ENCODE data around the gene TSPEAR. TPM values are rescaled to one million over a fixed set of nuclear protein-coding genes. Genes with fewer than 3 reads are reported as not detected.

TSPEAR gene
- total and polyA plus RNA-seq, 2 donors (not counting 1 experiment from before 2014, with no cell fraction given) = not detected

- H3K4me2 ChIP-seq (replicated peaks; ENCODE audit: low read depth, low read length, poor library complexity, severe bottlenecking) = no peak overlapping the region
- TF ChIP-seq CTCF (IDR thresholded peaks at IDR 0.05) (no peak), EZH2 (IDR thresholded peaks at IDR 0.05; ENCODE audit: borderline replicate concordance, insufficient read depth, low read depth, low read length, poor library complexity, severe bottlenecking) (no peak)
- H3K9me3 ChIP-seq (ENCODE audit: control extremely low read depth in 1 of 3, control insufficient read depth in 2 of 3, insufficient read depth in 1 of 3, low read length in 2 of 3) = peaks cover 0 to 9% (median 0%) of the 10 kb centered on the region in 3 donors
- DNase-seq (no peak), ATAC-seq (ENCODE audit: low read depth) (no peak)
- no peaks in the 10 kb centered on the region for H3K9me3 Mint-ChIP-seq (ENCODE audit: insufficient read depth)
- no peaks in the 10 kb centered on the region for H3K79me2 ChIP-seq (ENCODE audit: control insufficient read depth, insufficient read depth, low read length)
- no peaks in the 10 kb centered on the region for H3K36me3 ChIP-seq (replicated peaks in 1 of 2; ENCODE audit: control extremely low read depth in 1 of 2, control insufficient read depth in 1 of 2, extremely low read depth in 1 of 2, insufficient read depth in 2 of 2, low read length in 1 of 2)
- intact Hi-C loops (cut with micrococcal nuclease) = no loop called here
- H3K4me3 Mint-ChIP-seq = no peak overlapping the region
- POLR2A ChIA-PET = no interaction called here
- H4K20me1 ChIP-seq (ENCODE audit: control insufficient read depth, insufficient read depth, low read length, poor library complexity, severe bottlenecking) = no peaks in the 10 kb centered on the region
- H3K27ac ChIP-seq (ENCODE audit: low read length in 2 of 2) = no peak overlapping the region
- H3K27me3 Mint-ChIP-seq = peaks cover 7% of the 10 kb centered on the region
- no peak overlapping the region for H2AFZ ChIP-seq (ENCODE audit: insufficient read depth, low read depth, low read length, poor library complexity, severe bottlenecking)
- no peak overlapping the region for H3K27ac Mint-ChIP-seq
- CTCF ChIA-PET = interaction anchor here (2.8 kb wide), 1 partner anchor 37 kb away, joined by 14 read pairs; no protein-coding TSS in a partner anchor
- H3K4me1 Mint-ChIP-seq = no peaks in the 10 kb centered on the region
- H3K4me1 ChIP-seq (ENCODE audit: control insufficient read depth in 2 of 2, insufficient read depth in 2 of 2, low read length in 2 of 2) = no peaks in the 10 kb centered on the region
- 92% methylated on average over 23 of the region's 23 CpGs for WGBS (ENCODE audit: insufficient coverage)
- H3K27me3 ChIP-seq (replicated peaks in 1 of 4; ENCODE audit: control extremely low read depth in 1 of 4, control insufficient read depth in 3 of 4, insufficient read depth in 4 of 4, low read length in 3 of 4) = no peaks in the 10 kb centered on the region
- no peak overlapping the region for H3K9ac ChIP-seq (ENCODE audit: low read length)
- H3K4me3 ChIP-seq (ENCODE audit: control extremely low read depth in 1 of 5, extremely low read depth in 1 of 5, insufficient read depth in 1 of 5, low read depth in 2 of 5, low read length in 4 of 5) = no peak overlapping the region
These were observed 45.2 kb upstream of the TSPEAR start for GRCh38 chr21:44756423-44757185.

- H3K4me3 Mint-ChIP-seq = no peak overlapping the region
- H3K4me1 Mint-ChIP-seq = no peaks in the 10 kb centered on the region
- no peak overlapping the region for H2AFZ ChIP-seq (ENCODE audit: insufficient read depth, low read depth, low read length, poor library complexity, severe bottlenecking)
- TF ChIP-seq EZH2 (IDR thresholded peaks at IDR 0.05; ENCODE audit: borderline replicate concordance, insufficient read depth, low read depth, low read length, poor library complexity, severe bottlenecking) (no peak), CTCF (IDR thresholded peaks at IDR 0.05) (peak; percentile 38)
- intact Hi-C loops (cut with micrococcal nuclease) = loop anchor here (1.0 kb wide), 1 partner anchor 38 kb away; no protein-coding TSS in a partner anchor
- H3K4me3 ChIP-seq (ENCODE audit: control extremely low read depth in 1 of 5, extremely low read depth in 1 of 5, insufficient read depth in 1 of 5, low read depth in 2 of 5, low read length in 4 of 5) = no peak overlapping the region
- H3K4me1 ChIP-seq (ENCODE audit: control insufficient read depth in 2 of 2, insufficient read depth in 2 of 2, low read length in 2 of 2) = no peaks in the 10 kb centered on the region
- no peak overlapping the region for H3K27ac Mint-ChIP-seq
- no peaks in the 10 kb centered on the region for H3K36me3 ChIP-seq (replicated peaks in 1 of 2; ENCODE audit: control extremely low read depth in 1 of 2, control insufficient read depth in 1 of 2, extremely low read depth in 1 of 2, insufficient read depth in 2 of 2, low read length in 1 of 2)
- H3K27me3 Mint-ChIP-seq = peaks cover 14% of the 10 kb centered on the region
- CTCF ChIA-PET = interaction anchor here (0.6 to 2.8 kb wide), 7 partner anchors 13 to 160 kb away, joined by 3 to 14 read pairs (median 3); no protein-coding TSS in a partner anchor
- no peak for DNase-seq
- WGBS (ENCODE audit: insufficient coverage) = no CpG with 5 or more reads among the region's 5 CpGs
- no peaks in the 10 kb centered on the region for H3K9me3 Mint-ChIP-seq (ENCODE audit: insufficient read depth)
- H4K20me1 ChIP-seq (ENCODE audit: control insufficient read depth, insufficient read depth, low read length, poor library complexity, severe bottlenecking) = no peaks in the 10 kb centered on the region
- H3K4me2 ChIP-seq (replicated peaks; ENCODE audit: low read depth, low read length, poor library complexity, severe bottlenecking) = no peak overlapping the region
- no peaks in the 10 kb centered on the region for H3K79me2 ChIP-seq (ENCODE audit: control insufficient read depth, insufficient read depth, low read length)
- ATAC-seq (ENCODE audit: low read depth) = no peak
- H3K9me3 ChIP-seq (ENCODE audit: control extremely low read depth in 1 of 3, control insufficient read depth in 2 of 3, insufficient read depth in 1 of 3, low read length in 2 of 3) = peaks cover 0 to 13% (median 0%) of the 10 kb centered on the region in 3 donors
- POLR2A ChIA-PET = interaction anchor here (0.6 kb wide), 1 partner anchor 1049 kb away, joined by 3 read pairs; no protein-coding TSS in a partner anchor
- H3K27ac ChIP-seq (ENCODE audit: low read length in 2 of 2) = no peak overlapping the region
- no peak overlapping the region for H3K9ac ChIP-seq (ENCODE audit: low read length)
- peaks cover 0 to 2% (median 0%) of the 10 kb centered on the region in 4 experiments for H3K27me3 ChIP-seq (replicated peaks in 1 of 4; ENCODE audit: control extremely low read depth in 1 of 4, control insufficient read depth in 3 of 4, insufficient read depth in 4 of 4, low read length in 3 of 4)
These were observed 43.9 kb upstream of the TSPEAR start for GRCh38 chr21:44755227-44755626.

Measured in B cell (primary cell).